ENCODE measurements around the gene FBXO31. TPM values are rescaled to one million over a fixed set of nuclear protein-coding genes. Genes with fewer than 3 reads are reported as not detected.

FBXO31 gene
- total and polyA plus RNA-seq, 2 of the 13 experiments (the other 11 are each of a cell fraction or from before 2014, with no cell fraction given): 92.4 to 101 TPM

- TF ChIP-seq, protein P1, sequence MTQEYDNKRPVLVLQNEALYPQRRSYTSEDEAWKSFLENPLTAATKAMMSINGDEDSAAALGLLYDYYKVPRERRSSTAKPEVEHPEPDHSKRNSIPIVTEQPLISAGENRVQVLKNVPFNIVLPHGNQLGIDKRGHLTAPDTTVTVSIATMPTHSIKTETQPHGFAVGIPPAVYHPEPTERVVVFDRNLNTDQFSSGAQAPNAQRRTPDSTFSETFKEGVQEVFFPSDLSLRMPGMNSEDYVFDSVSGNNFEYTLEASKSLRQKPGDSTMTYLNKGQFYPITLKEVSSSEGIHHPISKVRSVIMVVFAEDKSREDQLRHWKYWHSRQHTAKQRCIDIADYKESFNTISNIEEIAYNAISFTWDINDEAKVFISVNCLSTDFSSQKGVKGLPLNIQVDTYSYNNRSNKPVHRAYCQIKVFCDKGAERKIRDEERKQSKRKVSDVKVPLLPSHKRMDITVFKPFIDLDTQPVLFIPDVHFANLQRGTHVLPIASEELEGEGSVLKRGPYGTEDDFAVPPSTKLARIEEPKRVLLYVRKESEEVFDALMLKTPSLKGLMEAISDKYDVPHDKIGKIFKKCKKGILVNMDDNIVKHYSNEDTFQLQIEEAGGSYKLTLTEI (CRISPR knock-in tag; conservative IDR thresholded peaks at IDR 0.05): no peak
These were observed 88.3 kb downstream of the FBXO31 start (continued) for GRCh38 chr16:87295259-87295658.

GRCh38 chr16:87293990-87294389, 89.6 kb downstream of the FBXO31 start:
- H3K4me2 ChIP-seq (ENCODE audit: low read depth, low read length): no peak overlapping the region
- no TSS peak for BruUV-seq (replicated peaks)
- 91% methylated on average over 3 of the region's 3 CpGs for WGBS (ENCODE audit: low lambda C conversion rate)
- no peaks in the 10 kb centered on the region for H3K36me3 ChIP-seq (replicated peaks in 1 of 2; ENCODE audit: control insufficient read depth in 1 of 2, insufficient read depth in 2 of 2, low read length in 2 of 2)
- FAIRE-seq: no peak
- H3K27me3 ChIP-seq (ENCODE audit: control insufficient read depth in 1 of 2, insufficient read depth in 2 of 2, low read length in 2 of 2): no peaks in the 10 kb centered on the region
- no peak overlapping the region for H2AFZ ChIP-seq (ENCODE audit: low read length)
- no peaks in the 10 kb centered on the region for H4K20me1 ChIP-seq (ENCODE audit: insufficient read depth, low read length)
- DNase-seq (ENCODE audit: low spot score): no peak
- H3K9ac ChIP-seq (ENCODE audit: insufficient read depth, low read depth, low read length): no peak overlapping the region
- in situ Hi-C loops (cut with HindIII; ENCODE audit: extremely low pct_ligation_motif_present, low pct_unique_long_range_greater_than_20kb) (no loop called here), intact Hi-C loops (cut with micrococcal nuclease; ENCODE audit: unreplicated experiment) (no loop called here)
- no peak overlapping the region for H3K27ac ChIP-seq (ENCODE audit: extremely low read length, insufficient read depth, low read length)
- ChIA-PET CTCF (ENCODE audit: low intra/inter-chr PET ratio, low total read pairs) (no interaction called here), POLR2A (no interaction called here)
- peaks cover 25% of the 10 kb centered on the region for H3K4me1 ChIP-seq (ENCODE audit: insufficient read depth, low read length)
- H3K9me3 ChIP-seq (ENCODE audit: low read length): no peaks in the 10 kb centered on the region
- no peak overlapping the region for H3K4me3 ChIP-seq (replicated peaks in 1 of 3; ENCODE audit: insufficient read depth in 1 of 3, low read depth in 2 of 3, low read length in 3 of 3)
- no peak for ATAC-seq
- no peaks in the 10 kb centered on the region for H3K79me2 ChIP-seq (ENCODE audit: insufficient read depth, low read length)
- TF ChIP-seq ZNF136 (CRISPR knock-in tag; IDR thresholded peaks at IDR 0.05; ENCODE audit: low read depth): no peak
- TF ChIP-seq MED13 (CRISPR knock-in tag; IDR thresholded peaks at IDR 0.05): no peak
- TF ChIP-seq, protein P2, sequence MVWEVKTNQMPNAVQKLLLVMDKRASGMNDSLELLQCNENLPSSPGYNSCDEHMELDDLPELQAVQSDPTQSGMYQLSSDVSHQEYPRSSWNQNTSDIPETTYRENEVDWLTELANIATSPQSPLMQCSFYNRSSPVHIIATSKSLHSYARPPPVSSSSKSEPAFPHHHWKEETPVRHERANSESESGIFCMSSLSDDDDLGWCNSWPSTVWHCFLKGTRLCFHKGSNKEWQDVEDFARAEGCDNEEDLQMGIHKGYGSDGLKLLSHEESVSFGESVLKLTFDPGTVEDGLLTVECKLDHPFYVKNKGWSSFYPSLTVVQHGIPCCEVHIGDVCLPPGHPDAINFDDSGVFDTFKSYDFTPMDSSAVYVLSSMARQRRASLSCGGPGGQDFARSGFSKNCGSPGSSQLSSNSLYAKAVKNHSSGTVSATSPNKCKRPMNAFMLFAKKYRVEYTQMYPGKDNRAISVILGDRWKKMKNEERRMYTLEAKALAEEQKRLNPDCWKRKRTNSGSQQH (CRISPR knock-in tag; IDR thresholded peaks at IDR 0.05; ENCODE audit: low read depth): no peak
- TF ChIP-seq WIZ (CRISPR knock-in tag; IDR thresholded peaks at IDR 0.05): no peak
- TF ChIP-seq GLMP (CRISPR knock-in tag; IDR thresholded peaks at IDR 0.05; ENCODE audit: borderline replicate concordance): no peak
- no peak for TF ChIP-seq FOXK1 (CRISPR knock-in tag; IDR thresholded peaks at IDR 0.05; ENCODE audit: borderline replicate concordance, low read depth)
- TF ChIP-seq TP53 (CRISPR knock-in tag; conservative IDR thresholded peaks at IDR 0.05): no peak
- no peak for TF ChIP-seq SIN3B (IDR thresholded peaks at IDR 0.05; ENCODE audit: low read length)
- TF ChIP-seq ZNF296 (CRISPR knock-in tag; conservative IDR thresholded peaks at IDR 0.05): no peak
- TF ChIP-seq SIX1 (CRISPR knock-in tag; IDR thresholded peaks at IDR 0.05; ENCODE audit: borderline replicate concordance): no peak
- no peak for TF ChIP-seq ETV5 (CRISPR knock-in tag; IDR thresholded peaks at IDR 0.05; ENCODE audit: borderline replicate concordance)
- TF ChIP-seq CREM (IDR thresholded peaks at IDR 0.05): no peak
- no peak for TF ChIP-seq CREM (CRISPR knock-in tag; IDR thresholded peaks at IDR 0.05)
- TF ChIP-seq ZNF430 (CRISPR knock-in tag; IDR thresholded peaks at IDR 0.05): no peak
- TF ChIP-seq, protein P3, sequence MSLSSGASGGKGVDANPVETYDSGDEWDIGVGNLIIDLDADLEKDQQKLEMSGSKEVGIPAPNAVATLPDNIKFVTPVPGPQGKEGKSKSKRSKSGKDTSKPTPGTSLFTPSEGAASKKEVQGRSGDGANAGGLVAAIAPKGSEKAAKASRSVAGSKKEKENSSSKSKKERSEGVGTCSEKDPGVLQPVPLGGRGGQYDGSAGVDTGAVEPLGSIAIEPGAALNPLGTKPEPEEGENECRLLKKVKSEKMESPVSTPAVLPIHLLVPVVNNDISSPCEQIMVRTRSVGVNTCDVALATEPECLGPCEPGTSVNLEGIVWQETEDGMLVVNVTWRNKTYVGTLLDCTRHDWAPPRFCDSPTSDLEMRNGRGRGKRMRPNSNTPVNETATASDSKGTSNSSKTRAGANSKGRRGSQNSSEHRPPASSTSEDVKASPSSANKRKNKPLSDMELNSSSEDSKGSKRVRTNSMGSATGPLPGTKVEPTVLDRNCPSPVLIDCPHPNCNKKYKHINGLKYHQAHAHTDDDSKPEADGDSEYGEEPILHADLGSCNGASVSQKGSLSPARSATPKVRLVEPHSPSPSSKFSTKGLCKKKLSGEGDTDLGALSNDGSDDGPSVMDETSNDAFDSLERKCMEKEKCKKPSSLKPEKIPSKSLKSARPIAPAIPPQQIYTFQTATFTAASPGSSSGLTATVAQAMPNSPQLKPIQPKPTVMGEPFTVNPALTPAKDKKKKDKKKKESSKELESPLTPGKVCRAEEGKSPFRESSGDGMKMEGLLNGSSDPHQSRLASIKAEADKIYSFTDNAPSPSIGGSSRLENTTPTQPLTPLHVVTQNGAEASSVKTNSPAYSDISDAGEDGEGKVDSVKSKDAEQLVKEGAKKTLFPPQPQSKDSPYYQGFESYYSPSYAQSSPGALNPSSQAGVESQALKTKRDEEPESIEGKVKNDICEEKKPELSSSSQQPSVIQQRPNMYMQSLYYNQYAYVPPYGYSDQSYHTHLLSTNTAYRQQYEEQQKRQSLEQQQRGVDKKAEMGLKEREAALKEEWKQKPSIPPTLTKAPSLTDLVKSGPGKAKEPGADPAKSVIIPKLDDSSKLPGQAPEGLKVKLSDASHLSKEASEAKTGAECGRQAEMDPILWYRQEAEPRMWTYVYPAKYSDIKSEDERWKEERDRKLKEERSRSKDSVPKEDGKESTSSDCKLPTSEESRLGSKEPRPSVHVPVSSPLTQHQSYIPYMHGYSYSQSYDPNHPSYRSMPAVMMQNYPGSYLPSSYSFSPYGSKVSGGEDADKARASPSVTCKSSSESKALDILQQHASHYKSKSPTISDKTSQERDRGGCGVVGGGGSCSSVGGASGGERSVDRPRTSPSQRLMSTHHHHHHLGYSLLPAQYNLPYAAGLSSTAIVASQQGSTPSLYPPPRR (CRISPR knock-in tag; IDR thresholded peaks at IDR 0.05; ENCODE audit: borderline replicate concordance): no peak

Data from HepG2 (cell line).